HepG2 (cell line): ENCODE measurements around the gene RETREG2. TPM values are rescaled to one million over a fixed set of nuclear protein-coding genes. Genes with fewer than 3 reads are reported as not detected.
A peak's percentile ranks its signal among the peaks of the same experiment; 100 is the strongest.

Source experiments
- HNF4A ChIP-seq: sonication (generic); formaldehyde crosslinking; IDR thresholded peaks from 2 replicates; pipeline ENCODE4 v1.4.0; 2020; ENCODE audit warnings: missing genetic modification reagents
- HOXA3 ChIP-seq: sonication (generic); formaldehyde crosslinking; IDR thresholded peaks from 2 replicates; pipeline ENCODE4 v1.5.0; 2020; ENCODE audit warnings: missing genetic modification reagents
- MTA3 ChIP-seq: sonication (generic); formaldehyde crosslinking; IDR thresholded peaks from 2 replicates; pipeline ENCODE4 v1.4.0; 2020; ENCODE audit warnings: missing genetic modification reagents
- MXD3 ChIP-seq: IDR thresholded peaks from 2 replicates; pipeline ENCODE4 v1.6.1; 2016; ENCODE audit warnings: mild to moderate bottlenecking, missing biosample characterization, missing genetic modification reagents
- RFX3 ChIP-seq: IDR thresholded peaks from 2 replicates; pipeline ENCODE4 v1.6.1; 2016; ENCODE audit warnings: missing biosample characterization, missing genetic modification reagents
- ZFP91 ChIP-seq: sonication (generic); formaldehyde crosslinking; IDR thresholded peaks from 2 replicates; pipeline ENCODE4 v1.9.0; 2022; ENCODE audit warnings: missing genetic modification reagents, mild to moderate bottlenecking, borderline replicate concordance
- ZIK1 ChIP-seq: sonication (generic); formaldehyde crosslinking; IDR thresholded peaks from 2 replicates; pipeline ENCODE4 v1.5.0; 2020; ENCODE audit warnings: mild to moderate bottlenecking, low read depth, missing genetic modification reagents, borderline replicate concordance
- ZNF333 ChIP-seq: sonication (generic); formaldehyde crosslinking; IDR thresholded peaks from 2 replicates; pipeline ENCODE4 v1.4.0; 2020; ENCODE audit warnings: mild to moderate bottlenecking, missing genetic modification reagents, borderline replicate concordance
- ZNF572 ChIP-seq: sonication (generic); formaldehyde crosslinking; IDR thresholded peaks from 2 replicates; pipeline ENCODE4 v1.5.1; 2020; ENCODE audit warnings: mild to moderate bottlenecking, missing genetic modification reagents
- ZNF615 ChIP-seq: sonication (generic); formaldehyde crosslinking; IDR thresholded peaks from 2 replicates; pipeline ENCODE4 v1.5.0; 2020; ENCODE audit warnings: mild to moderate bottlenecking, missing genetic modification reagents, borderline replicate concordance
- ZNF839 ChIP-seq: sonication (generic); formaldehyde crosslinking; IDR thresholded peaks from 2 replicates; pipeline ENCODE4 v1.4.0; 2020; ENCODE audit warnings: missing genetic modification reagents, mild to moderate bottlenecking, borderline replicate concordance
- polyA plus RNA-seq, 8 experiments: library from polyadenylated mRNA; depleted of rRNA in 3 of 8; stranded (reverse) in 7 of 8; unstranded in 1 of 8; fragments of >200 nt; fragmentation: Illumina TruSeq in 4 of 8; extraction: Trizol in 4 of 8; gene quantifications; 2 replicates each; pipeline versions ENCODE4 v1.2.1 to v1.2.3, GENCODE V29; 2011 to 2016; ENCODE audit warnings: low read depth in 4 of 8, missing spikeins in 1 of 8, mixed read lengths in 1 of 8; ENCODE audit not compliant: insufficient read depth in 1 of 8
- total RNA-seq, 5 experiments: library from RNA; depleted of rRNA; stranded (reverse); fragments of >200 nt; fragmentation: Illumina TruSeq; extraction: Trizol; gene quantifications; 2 replicates each; pipeline ENCODE4 v1.2.3, GENCODE V29; 2016; ENCODE audit warnings: low read depth in 1 of 5
- TF ChIP-seq, protein P1 (sequence below): sonication (generic); formaldehyde crosslinking; IDR thresholded peaks from 2 replicates; pipeline ENCODE4 v1.8.0; 2022; ENCODE audit warnings: mild to moderate bottlenecking, missing genetic modification reagents, moderate library complexity
- TF ChIP-seq, protein P2 (sequence below): sonication (generic); formaldehyde crosslinking; IDR thresholded peaks from 2 replicates; pipeline ENCODE4 v1.4.0; 2020; ENCODE audit warnings: missing genetic modification reagents
- TF ChIP-seq, protein P3 (sequence below): sonication (generic); formaldehyde crosslinking; IDR thresholded peaks from 2 replicates; pipeline ENCODE4 v1.4.0; 2020; ENCODE audit warnings: missing genetic modification reagents; ENCODE audit errors: not compliant biosample characterization
- TF ChIP-seq, protein P4 (sequence below): sonication (generic); formaldehyde crosslinking; conservative IDR thresholded peaks from 2 replicates; pipeline ENCODE4 v1.8.0; 2022; ENCODE audit warnings: low read depth, missing genetic modification reagents

The RETREG2 gene
- total and polyA plus RNA-seq, 2 of the 13 experiments (the other 11 are each of a cell fraction or from before 2014, with no cell fraction given): 86.0 to 134 TPM

- no peak; the same call in 1 of the 2 replicates for TF ChIP-seq ZNF333
- TF ChIP-seq, protein P1, sequence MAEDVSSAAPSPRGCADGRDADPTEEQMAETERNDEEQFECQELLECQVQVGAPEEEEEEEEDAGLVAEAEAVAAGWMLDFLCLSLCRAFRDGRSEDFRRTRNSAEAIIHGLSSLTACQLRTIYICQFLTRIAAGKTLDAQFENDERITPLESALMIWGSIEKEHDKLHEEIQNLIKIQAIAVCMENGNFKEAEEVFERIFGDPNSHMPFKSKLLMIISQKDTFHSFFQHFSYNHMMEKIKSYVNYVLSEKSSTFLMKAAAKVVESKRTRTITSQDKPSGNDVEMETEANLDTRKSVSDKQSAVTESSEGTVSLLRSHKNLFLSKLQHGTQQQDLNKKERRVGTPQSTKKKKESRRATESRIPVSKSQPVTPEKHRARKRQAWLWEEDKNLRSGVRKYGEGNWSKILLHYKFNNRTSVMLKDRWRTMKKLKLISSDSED (CRISPR knock-in tag): no peak
- no peak for TF ChIP-seq ZNF615 (CRISPR knock-in tag)
- TF ChIP-seq, protein P2, sequence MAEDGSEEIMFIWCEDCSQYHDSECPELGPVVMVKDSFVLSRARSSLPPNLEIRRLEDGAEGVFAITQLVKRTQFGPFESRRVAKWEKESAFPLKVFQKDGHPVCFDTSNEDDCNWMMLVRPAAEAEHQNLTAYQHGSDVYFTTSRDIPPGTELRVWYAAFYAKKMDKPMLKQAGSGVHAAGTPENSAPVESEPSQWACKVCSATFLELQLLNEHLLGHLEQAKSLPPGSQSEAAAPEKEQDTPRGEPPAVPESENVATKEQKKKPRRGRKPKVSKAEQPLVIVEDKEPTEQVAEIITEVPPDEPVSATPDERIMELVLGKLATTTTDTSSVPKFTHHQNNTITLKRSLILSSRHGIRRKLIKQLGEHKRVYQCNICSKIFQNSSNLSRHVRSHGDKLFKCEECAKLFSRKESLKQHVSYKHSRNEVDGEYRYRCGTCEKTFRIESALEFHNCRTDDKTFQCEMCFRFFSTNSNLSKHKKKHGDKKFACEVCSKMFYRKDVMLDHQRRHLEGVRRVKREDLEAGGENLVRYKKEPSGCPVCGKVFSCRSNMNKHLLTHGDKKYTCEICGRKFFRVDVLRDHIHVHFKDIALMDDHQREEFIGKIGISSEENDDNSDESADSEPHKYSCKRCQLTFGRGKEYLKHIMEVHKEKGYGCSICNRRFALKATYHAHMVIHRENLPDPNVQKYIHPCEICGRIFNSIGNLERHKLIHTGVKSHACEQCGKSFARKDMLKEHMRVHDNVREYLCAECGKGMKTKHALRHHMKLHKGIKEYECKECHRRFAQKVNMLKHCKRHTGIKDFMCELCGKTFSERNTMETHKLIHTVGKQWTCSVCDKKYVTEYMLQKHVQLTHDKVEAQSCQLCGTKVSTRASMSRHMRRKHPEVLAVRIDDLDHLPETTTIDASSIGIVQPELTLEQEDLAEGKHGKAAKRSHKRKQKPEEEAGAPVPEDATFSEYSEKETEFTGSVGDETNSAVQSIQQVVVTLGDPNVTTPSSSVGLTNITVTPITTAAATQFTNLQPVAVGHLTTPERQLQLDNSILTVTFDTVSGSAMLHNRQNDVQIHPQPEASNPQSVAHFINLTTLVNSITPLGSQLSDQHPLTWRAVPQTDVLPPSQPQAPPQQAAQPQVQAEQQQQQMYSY (CRISPR knock-in tag): 0 out of 2 replicates have a peak, but pooled peaks have one; percentile 27
- TF ChIP-seq, protein P3, sequence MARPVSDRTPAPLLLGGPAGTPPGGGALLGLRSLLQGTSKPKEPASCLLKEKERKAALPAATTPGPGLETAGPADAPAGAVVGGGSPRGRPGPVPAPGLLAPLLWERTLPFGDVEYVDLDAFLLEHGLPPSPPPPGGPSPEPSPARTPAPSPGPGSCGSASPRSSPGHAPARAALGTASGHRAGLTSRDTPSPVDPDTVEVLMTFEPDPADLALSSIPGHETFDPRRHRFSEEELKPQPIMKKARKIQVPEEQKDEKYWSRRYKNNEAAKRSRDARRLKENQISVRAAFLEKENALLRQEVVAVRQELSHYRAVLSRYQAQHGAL (CRISPR knock-in tag): peak; percentile 11
- 0 out of 2 replicates have a peak, but pooled peaks have one; percentile 52 for TF ChIP-seq ZNF572 (CRISPR knock-in tag)
- peak; percentile 74; the same call in 1 of the 2 replicates for TF ChIP-seq ZFP91 (CRISPR knock-in tag)
- TF ChIP-seq RFX3 (CRISPR knock-in tag): no peak; the same call in 1 of the 2 replicates
- TF ChIP-seq, protein P4, sequence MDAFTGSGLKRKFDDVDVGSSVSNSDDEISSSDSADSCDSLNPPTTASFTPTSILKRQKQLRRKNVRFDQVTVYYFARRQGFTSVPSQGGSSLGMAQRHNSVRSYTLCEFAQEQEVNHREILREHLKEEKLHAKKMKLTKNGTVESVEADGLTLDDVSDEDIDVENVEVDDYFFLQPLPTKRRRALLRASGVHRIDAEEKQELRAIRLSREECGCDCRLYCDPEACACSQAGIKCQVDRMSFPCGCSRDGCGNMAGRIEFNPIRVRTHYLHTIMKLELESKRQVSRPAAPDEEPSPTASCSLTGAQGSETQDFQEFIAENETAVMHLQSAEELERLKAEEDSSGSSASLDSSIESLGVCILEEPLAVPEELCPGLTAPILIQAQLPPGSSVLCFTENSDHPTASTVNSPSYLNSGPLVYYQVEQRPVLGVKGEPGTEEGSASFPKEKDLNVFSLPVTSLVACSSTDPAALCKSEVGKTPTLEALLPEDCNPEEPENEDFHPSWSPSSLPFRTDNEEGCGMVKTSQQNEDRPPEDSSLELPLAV (CRISPR knock-in tag): 0 out of 2 replicates have a peak, but pooled peaks have one; percentile 74
- peak; percentile 94 for TF ChIP-seq MXD3
- no peak for TF ChIP-seq MTA3
- peak; percentile 97 for TF ChIP-seq ZNF839 (CRISPR knock-in tag)
- TF ChIP-seq HNF4A (CRISPR knock-in tag): peak; percentile 48; the same call in 1 of the 2 replicates
- peak; percentile 95 for TF ChIP-seq ZIK1 (CRISPR knock-in tag)
- peak; percentile 68; the same call in 1 of the 2 replicates for TF ChIP-seq HOXA3
Measured at GRCh38 chr2:219160186-219161017, 17.7 kb upstream of the RETREG2 start, which contains the start of gene NHEJ1 (continued).
